ENCODE results near the gene GRHL1. TPM values are rescaled to one million over a fixed set of nuclear protein-coding genes. Genes with fewer than 3 reads are reported as not detected.

Gene GRHL1
- total RNA-seq, 1 experiment from 2014 or later, result 2.5 TPM

GRCh38 chr2:9980520-9980919 is 29.0 kb downstream of the GRHL1 start:
- no peaks in the 10 kb centered on the region; the same call in 1 of the 2 replicates for H3K27me3 Mint-ChIP-seq (ENCODE audit: low read depth)
- no peak overlapping the region for H3T11ph ChIP-seq (ENCODE audit: low read length)
- no peak overlapping the region for H3K4ac ChIP-seq (ENCODE audit: low read depth, low read length)
- no peaks in the 10 kb centered on the region; a peak in 2 of 7 replicates for H3K36me3 Mint-ChIP-seq (ENCODE audit: insufficient read depth in 1 of 3, low read depth in 3 of 3)
- H3K27ac Mint-ChIP-seq, result no peak overlapping the region
- no peaks in the 10 kb centered on the region for H3K9me3 ChIP-seq (ENCODE audit: control insufficient read depth, low read depth, low read length)
- H3K23ac ChIP-seq (ENCODE audit: insufficient read length, low read depth, low read length), result no peak overlapping the region
- no peak overlapping the region for H4K5ac ChIP-seq (ENCODE audit: insufficient read length, low read depth, low read length)
- H3K14ac ChIP-seq (ENCODE audit: insufficient read depth, low read length), result no peak overlapping the region
- H3K27ac ChIP-seq (ENCODE audit: insufficient read length, low read depth, low read length), result no peak overlapping the region
- no CpG with 5 or more reads among the region's 2 CpGs for WGBS (ENCODE audit: extremely low coverage, insufficient read length, low lambda C conversion rate)
- no peaks in the 10 kb centered on the region for H3K4me1 ChIP-seq (ENCODE audit: insufficient read depth, low read length)
- no peak overlapping the region for H3K4me3 Mint-ChIP-seq
- no peak overlapping the region for H3K18ac ChIP-seq (ENCODE audit: insufficient read length, low read depth, low read length)
- no peaks in the 10 kb centered on the region for H3K27me3 ChIP-seq (ENCODE audit: insufficient read depth, low read length)
- no peaks in the 10 kb centered on the region for H3K79me2 ChIP-seq (ENCODE audit: insufficient read depth, low read length)
- H4K20me1 ChIP-seq (ENCODE audit: control insufficient read depth, insufficient read depth, insufficient read length), result no peaks in the 10 kb centered on the region
- H2BK20ac ChIP-seq (ENCODE audit: low read depth, low read length, poor library complexity, severe bottlenecking), result no peak overlapping the region
- no peak overlapping the region for H3K9ac ChIP-seq (ENCODE audit: extremely low read depth, insufficient read length, low read length)
- no peak for DNase-seq
- H2BK120ac ChIP-seq (ENCODE audit: low read depth, low read length, poor library complexity, severe bottlenecking), result no peak overlapping the region
- H2BK15ac ChIP-seq (ENCODE audit: low read depth, low read length), result no peak overlapping the region
- H4K91ac ChIP-seq (ENCODE audit: insufficient read length, low read depth, low read length), result no peak overlapping the region
- TF ChIP-seq, protein P1, sequence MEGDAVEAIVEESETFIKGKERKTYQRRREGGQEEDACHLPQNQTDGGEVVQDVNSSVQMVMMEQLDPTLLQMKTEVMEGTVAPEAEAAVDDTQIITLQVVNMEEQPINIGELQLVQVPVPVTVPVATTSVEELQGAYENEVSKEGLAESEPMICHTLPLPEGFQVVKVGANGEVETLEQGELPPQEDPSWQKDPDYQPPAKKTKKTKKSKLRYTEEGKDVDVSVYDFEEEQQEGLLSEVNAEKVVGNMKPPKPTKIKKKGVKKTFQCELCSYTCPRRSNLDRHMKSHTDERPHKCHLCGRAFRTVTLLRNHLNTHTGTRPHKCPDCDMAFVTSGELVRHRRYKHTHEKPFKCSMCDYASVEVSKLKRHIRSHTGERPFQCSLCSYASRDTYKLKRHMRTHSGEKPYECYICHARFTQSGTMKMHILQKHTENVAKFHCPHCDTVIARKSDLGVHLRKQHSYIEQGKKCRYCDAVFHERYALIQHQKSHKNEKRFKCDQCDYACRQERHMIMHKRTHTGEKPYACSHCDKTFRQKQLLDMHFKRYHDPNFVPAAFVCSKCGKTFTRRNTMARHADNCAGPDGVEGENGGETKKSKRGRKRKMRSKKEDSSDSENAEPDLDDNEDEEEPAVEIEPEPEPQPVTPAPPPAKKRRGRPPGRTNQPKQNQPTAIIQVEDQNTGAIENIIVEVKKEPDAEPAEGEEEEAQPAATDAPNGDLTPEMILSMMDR (conservative IDR thresholded peaks at IDR 0.05), result no peak
- H2AFZ ChIP-seq (ENCODE audit: low read length), result no peak overlapping the region
- no peaks in the 10 kb centered on the region for H3K23me2 ChIP-seq (ENCODE audit: insufficient read length, low read depth, low read length, poor library complexity, severe bottlenecking)
- H3K4me2 ChIP-seq (ENCODE audit: insufficient read depth, insufficient read length, low read length), result no peak overlapping the region
- no peak overlapping the region for H2BK12ac ChIP-seq (ENCODE audit: insufficient read length, low read depth, low read length)
- no peaks in the 10 kb centered on the region for H3K79me1 ChIP-seq (ENCODE audit: insufficient read depth, low read depth, low read length, poor library complexity, severe bottlenecking)
- H3K4me1 Mint-ChIP-seq, result no peaks in the 10 kb centered on the region
- no peak overlapping the region for H3K56ac ChIP-seq (ENCODE audit: insufficient read length, low read depth, low read length)
- no peak overlapping the region for H2AK5ac ChIP-seq (ENCODE audit: insufficient read length, low read length)
- no peaks in the 10 kb centered on the region for H3K9me3 Mint-ChIP-seq
- no peak overlapping the region for H4K8ac ChIP-seq (replicated peaks; ENCODE audit: insufficient read length, low read depth, low read length)
- no peak overlapping the region for H2BK5ac ChIP-seq (ENCODE audit: insufficient read length, low read length)
